H1 (cell line): ENCODE measurements around the gene FIBIN. TPM values are rescaled to one million over a fixed set of nuclear protein-coding genes. Genes with fewer than 3 reads are reported as not detected.

Source experiments
- CTCF ChIA-PET: fragments of 300-600 bp; sonication (Branson Sonifier 250); formaldehyde crosslinking; loops from one replicate; lab custom pipeline; 2021; ENCODE audit not compliant: partially characterized antibody; lab: Charles Lee
- POLR2A ChIA-PET: fragments of 300-600 bp; sonication (Branson Sonifier 250); formaldehyde crosslinking; loops from one replicate; lab custom pipeline; 2021; ENCODE audit warnings: inconsistent platforms; ENCODE audit not compliant: partially characterized antibody; lab: Charles Lee
- DNase-seq, 2 experiments: peaks; one replicate each; pipeline versions ENCODE4 v3.0.0 to v3.0.0-alpha.2; 2010 to 2022; ENCODE audit warnings: low spot score in 2 of 2, low read depth in 1 of 2, mixed read lengths in 1 of 2
- FAIRE-seq: peaks from 2 replicates; lab custom pipeline; 2011; peaks lifted over from hg19 to GRCh38; lab: Jason Lieb, UNC
- H2AFZ ChIP-seq: 2 replicates; pipeline ENCODE4 v1.8.1; 2012; ENCODE audit warnings: low read length, inconsistent platforms
- H2AK5ac ChIP-seq: 2 replicates; pipeline ENCODE4 v1.6.1; 2013; ENCODE audit warnings: low read depth, low read length
- H2BK120ac ChIP-seq: replicated peaks from 2 replicates; pipeline ENCODE3; 2013; ENCODE audit warnings: low read depth, low read length, inconsistent platforms
- H2BK12ac ChIP-seq: 2 replicates; pipeline ENCODE4 v1.6.1; 2013; ENCODE audit warnings: low read depth, low read length
- H2BK15ac ChIP-seq: 2 replicates; pipeline ENCODE4 v1.6.1; 2013; ENCODE audit warnings: low read length
- H2BK20ac ChIP-seq: 2 replicates; pipeline ENCODE4 v1.6.1; 2013; ENCODE audit warnings: low read length
- H2BK5ac ChIP-seq: 2 replicates; pipeline ENCODE4 v1.6.1; 2013; ENCODE audit warnings: low read depth, low read length
- H3K14ac ChIP-seq: 2 replicates; pipeline ENCODE4 v1.6.1; 2013; ENCODE audit warnings: inconsistent platforms; ENCODE audit not compliant: insufficient read length
- H3K18ac ChIP-seq: 2 replicates; pipeline ENCODE4 v1.6.1; 2013; ENCODE audit warnings: low read length; ENCODE audit errors: extremely low read depth
- H3K23ac ChIP-seq: 2 replicates; pipeline ENCODE4 v1.6.1; 2013; ENCODE audit warnings: inconsistent platforms; ENCODE audit not compliant: insufficient read length
- H3K23me2 ChIP-seq: 2 replicates; pipeline ENCODE4 v1.6.1; 2013; ENCODE audit warnings: low read depth, low read length
- H3K27ac ChIP-seq: 2 replicates; pipeline ENCODE4 v1.6.1; 2011; ENCODE audit warnings: low read depth, low read length, inconsistent platforms
- H3K27me3 ChIP-seq, 4 experiments: replicated peaks in 1 of 4; 1 replicate in 1 of 4; 2 replicates in 3 of 4; pipeline versions ENCODE4 v1.6.1 to v1.8.1; 2011 to 2013; ENCODE audit warnings: low read length in 3 of 4, mild to moderate bottlenecking in 3 of 4, inconsistent platforms in 2 of 4, mixed read lengths in 2 of 4, moderate library complexity in 1 of 4; ENCODE audit not compliant: control insufficient read depth in 3 of 4, insufficient read depth in 3 of 4; ENCODE audit errors: extremely low read depth in 1 of 4
- H3K36me3 ChIP-seq, 4 experiments: 2 replicates each; pipeline versions ENCODE4 v1.6.1 to v1.8.1; 2011 to 2013; ENCODE audit warnings: mild to moderate bottlenecking in 4 of 4, low read length in 3 of 4, moderate library complexity in 2 of 4, control low read depth in 1 of 4, inconsistent platforms in 1 of 4; ENCODE audit not compliant: insufficient read depth in 4 of 4, control insufficient read depth in 2 of 4
- H3K4ac ChIP-seq: replicated peaks from 2 replicates; pipeline ENCODE3; 2013; ENCODE audit warnings: low read length, low read depth, mixed read lengths, inconsistent platforms; ENCODE audit not compliant: insufficient read length
- H3K4me1 ChIP-seq, 4 experiments: replicated peaks in 1 of 4; 1 replicate in 1 of 4; 2 replicates in 3 of 4; pipeline versions ENCODE4 v1.6.1 to v1.8.1; 2011 to 2013; ENCODE audit warnings: low read length in 3 of 4, inconsistent platforms in 2 of 4, mixed read lengths in 1 of 4; ENCODE audit not compliant: insufficient read depth in 4 of 4, control insufficient read depth in 3 of 4
- H3K4me2 ChIP-seq, 2 experiments: 2 replicates each; pipeline versions ENCODE4 v1.6.1 to v1.8.1; 2011 to 2013; ENCODE audit warnings: low read depth in 2 of 2, low read length in 2 of 2, control low read depth in 1 of 2, inconsistent platforms in 1 of 2, mild to moderate bottlenecking in 1 of 2; ENCODE audit not compliant: insufficient read depth in 1 of 2
- H3K4me3 ChIP-seq, 4 experiments: fragments of 200-600, 300-600 bp in 1 of 4; sonication (generic), shearing (Covaris generic), sonication (Bioruptor Twin) in 1 of 4; 2 replicates each; pipeline versions ENCODE4 v1.5.1 to v1.8.1; 2011 to 2016; ENCODE audit warnings: low read length in 4 of 4, low read depth in 3 of 4, control low read depth in 2 of 4, inconsistent platforms in 2 of 4, mild to moderate bottlenecking in 2 of 4, mixed read lengths in 1 of 4, moderate library complexity in 1 of 4; ENCODE audit not compliant: insufficient read depth in 2 of 4; ENCODE audit errors: extremely low read depth in 1 of 4
- H3K56ac ChIP-seq: replicated peaks from 2 replicates; pipeline ENCODE3; 2013; ENCODE audit warnings: low read depth, mild to moderate bottlenecking, mixed read lengths, low read length, inconsistent platforms; ENCODE audit not compliant: insufficient read length
- H3K79me1 ChIP-seq: 2 replicates; pipeline ENCODE4 v1.6.1; 2013; ENCODE audit warnings: low read depth, low read length, control low read depth
- H3K79me2 ChIP-seq, 2 experiments: 2 replicates each; pipeline versions ENCODE4 v1.6.1 to v1.8.1; 2012 to 2013; ENCODE audit warnings: low read length in 2 of 2, mild to moderate bottlenecking in 2 of 2, inconsistent platforms in 1 of 2; ENCODE audit not compliant: insufficient read depth in 2 of 2, control insufficient read depth in 1 of 2
- H3K9ac ChIP-seq, 4 experiments: replicated peaks in 1 of 4; 1 replicate in 1 of 4; 2 replicates in 3 of 4; pipeline versions ENCODE4 v1.6.1 to v1.8.1; 2011 to 2013; ENCODE audit warnings: low read depth in 3 of 4, low read length in 3 of 4, control low read depth in 2 of 4, mild to moderate bottlenecking in 2 of 4, moderate library complexity in 2 of 4, inconsistent platforms in 1 of 4; ENCODE audit errors: extremely low read depth in 1 of 4
- H3K9me3 ChIP-seq, 2 experiments: 2 replicates each; pipeline versions ENCODE4 v1.6.1 to v1.8.1; 2012 to 2013; ENCODE audit warnings: mild to moderate bottlenecking in 2 of 2, moderate library complexity in 2 of 2, control low read depth in 1 of 2, inconsistent platforms in 1 of 2, low read depth in 1 of 2, low read length in 1 of 2, mixed read lengths in 1 of 2; ENCODE audit not compliant: insufficient read depth in 2 of 2
- H4K20me1 ChIP-seq, 2 experiments: replicated peaks in 1 of 2; 2 replicates each; pipeline versions ENCODE3 to v1.8.1; 2011 to 2013; ENCODE audit warnings: inconsistent platforms in 2 of 2, low read length in 2 of 2, mild to moderate bottlenecking in 1 of 2; ENCODE audit not compliant: insufficient read depth in 2 of 2, control insufficient read depth in 1 of 2
- H4K5ac ChIP-seq: 2 replicates; pipeline ENCODE4 v1.6.1; 2013; ENCODE audit warnings: low read length, low read depth, mixed read lengths, inconsistent platforms; ENCODE audit not compliant: insufficient read length
- H4K8ac ChIP-seq: 2 replicates; pipeline ENCODE4 v1.8.0; 2013; ENCODE audit warnings: mild to moderate bottlenecking, moderate library complexity, low read length, inconsistent platforms; ENCODE audit not compliant: insufficient read depth; ENCODE audit errors: extremely low read depth
- H4K91ac ChIP-seq: replicated peaks from 2 replicates; pipeline ENCODE3; 2013; ENCODE audit warnings: low read length, mixed read lengths, inconsistent platforms; ENCODE audit not compliant: insufficient read length
- ATF3 ChIP-seq: IDR thresholded peaks from 2 replicates; pipeline ENCODE4 v1.6.1; 2011; ENCODE audit warnings: low read depth, mild to moderate bottlenecking, low read length; ENCODE audit not compliant: insufficient read depth
- BCL11A ChIP-seq, 2 experiments: IDR thresholded peaks; one replicate each; pipeline ENCODE4 v1.6.1; 2011; ENCODE audit warnings: low read depth in 2 of 2, low read length in 2 of 2, mild to moderate bottlenecking in 2 of 2
- FOSL1 ChIP-seq: IDR thresholded peaks from 2 replicates; pipeline ENCODE4 v1.6.1; 2011; ENCODE audit warnings: mild to moderate bottlenecking, low read depth, low read length, moderate library complexity; ENCODE audit not compliant: insufficient read depth
- NANOG ChIP-seq: IDR thresholded peaks from 2 replicates; pipeline ENCODE4 v1.6.1; 2011; ENCODE audit warnings: low read length, low read depth, mild to moderate bottlenecking, inconsistent platforms; ENCODE audit not compliant: insufficient read depth, poor library complexity, severe bottlenecking
- RNF2 ChIP-seq: fragments of 200-900, 300-1000 bp; sonication (generic); IDR thresholded peaks from 2 replicates; pipeline ENCODE4 v1.7.1; 2016; ENCODE audit warnings: borderline replicate concordance, low read depth, mild to moderate bottlenecking, antibody characterized with exemption, low read length; ENCODE audit not compliant: poor library complexity, severe bottlenecking; ENCODE audit errors: missing control alignments
- SIRT6 ChIP-seq: IDR thresholded peaks from one replicate; pipeline ENCODE4 v1.7.1; 2012; ENCODE audit warnings: low read length, inconsistent platforms
- SIX5 ChIP-seq: IDR thresholded peaks from 2 replicates; pipeline ENCODE4 v1.6.1; 2011; ENCODE audit warnings: mild to moderate bottlenecking, low read depth, low read length
- TAF1 ChIP-seq: IDR thresholded peaks from 2 replicates; pipeline ENCODE4 v1.6.1; 2011; ENCODE audit warnings: mild to moderate bottlenecking, low read depth, low read length
- TEAD4 ChIP-seq: IDR thresholded peaks from 2 replicates; pipeline ENCODE4 v1.6.1; 2012; ENCODE audit warnings: low read depth, low read length, inconsistent platforms, mixed read lengths
- WGBS, 2 experiments: shearing (Covaris generic) in 1 of 2; methylation state at CpG; one replicate each; pipeline versions ENCODE4 v1.1.6 to v1.1.7; 2013 to 2015; ENCODE audit warnings: low lambda C conversion rate in 2 of 2, mixed read lengths in 2 of 2, inconsistent platforms in 1 of 2, low coverage in 1 of 2, missing lambda C conversion rate in 1 of 2; ENCODE audit not compliant: insufficient replicate concordance in 2 of 2, insufficient coverage in 1 of 2, insufficient read length in 1 of 2; ENCODE audit errors: extremely low coverage in 1 of 2, missing lambda C conversion rate in 1 of 2; 5-methylcytosine and 5-hydroxymethylcytosine counted together
- polyA plus RNA-seq, 7 experiments: library from polyadenylated mRNA; depleted of rRNA in 3 of 7; stranded (reverse) in 5 of 7; unstranded in 2 of 7; fragments of >200 nt in 5 of 7; fragments of 200-250 nt in 2 of 7; gene quantifications; 1 replicate in 5 of 7; 2 replicates in 1 of 7; 4 replicates in 1 of 7; pipeline versions ENCODE4 v1.2.1 to v1.2.3, GENCODE V29; 2011 to 2013; ENCODE audit warnings: missing spikeins in 2 of 7, mixed read lengths in 2 of 7
- total RNA-seq: library from RNA; stranded (reverse); fragmentation: NEBNext Ultra II Directional; extraction: Animal tissue kit (Norgen Biotek cat#: 25700); gene quantifications from 2 replicates; pipeline ENCODE4 v1.2.1, GENCODE V29; 2021
- TF ChIP-seq, protein P1 (sequence below): IDR thresholded peaks from 2 replicates; pipeline ENCODE4 v1.6.1; 2012; ENCODE audit warnings: low read length, inconsistent platforms

Gene FIBIN
- total and polyA plus RNA-seq, 2 of the 8 experiments (the other 6 are each of a cell fraction or from before 2014, with no cell fraction given) = 0.38 to 0.45 TPM

DNA sequence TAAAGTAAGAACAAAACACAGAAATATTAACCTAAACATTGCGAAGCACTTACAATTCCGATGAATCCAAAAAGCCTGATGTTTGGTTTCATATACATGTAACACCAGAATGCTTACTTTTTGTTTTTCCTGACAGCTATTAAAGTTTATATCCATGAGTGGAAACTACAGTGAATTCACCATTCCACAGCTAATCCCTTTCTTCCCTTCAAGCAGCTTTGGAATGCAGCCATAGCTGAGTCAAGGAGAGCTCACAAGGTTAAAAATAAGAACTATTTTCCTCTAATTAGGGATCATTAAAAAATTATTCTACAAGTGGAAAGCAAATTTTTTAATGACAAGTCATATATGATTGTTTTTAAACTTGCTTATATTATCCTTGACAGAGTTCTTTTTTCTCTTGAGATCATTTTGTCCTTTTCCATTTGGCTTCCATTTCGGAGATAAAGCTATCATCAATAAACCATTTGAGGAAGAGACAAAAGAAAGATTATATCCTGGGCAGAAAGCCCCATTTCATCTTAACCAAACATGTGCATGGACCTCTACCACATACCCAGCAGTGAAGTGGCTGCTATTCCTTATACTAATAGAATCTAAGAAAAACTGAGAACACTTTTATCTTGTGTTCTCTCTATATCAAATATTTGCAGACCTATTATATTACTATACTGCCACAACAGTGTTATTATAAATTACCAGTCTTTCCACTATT is 19.7 kb upstream of the FIBIN start:
- Histone ChIP-seq H3K56ac (no peak overlapping the region), H3K79me1 (no peaks in the 10 kb centered on the region), H3K4me2 (no peak overlapping the region), H3K36me3 (no peaks in the 10 kb centered on the region), H2BK5ac (no peak overlapping the region), H3K4ac (no peak overlapping the region), H2AK5ac (no peak overlapping the region), H2BK120ac (no peak overlapping the region), H3K23me2 (no peaks in the 10 kb centered on the region), H2BK20ac (no peak overlapping the region), H3K9ac (no peak overlapping the region), H3K4me1 (no peaks in the 10 kb centered on the region), H4K8ac (no peak overlapping the region), H3K27me3 (no peaks in the 10 kb centered on the region), H3K27ac (no peak overlapping the region), H3K4me3 (no peak overlapping the region), H2AFZ (no peak overlapping the region), H3K14ac (no peak overlapping the region), H3K79me2 (no peaks in the 10 kb centered on the region), H3K9me3 (peaks cover 0 to 3% of the 10 kb centered on the region in 2 experiments; a peak in 1 of 4 replicates), H3K18ac (no peak overlapping the region), H2BK12ac (no peak overlapping the region), H4K20me1 (no peaks in the 10 kb centered on the region), H4K5ac (no peak overlapping the region), H2BK15ac (no peak overlapping the region), H4K91ac (no peak overlapping the region), H3K23ac (no peak overlapping the region)
- no peak for DNase-seq
- CTCF ChIA-PET = interaction anchor here (1.4 kb wide), 1 partner anchor 184 kb away, joined by 6 read pairs; no protein-coding TSS in a partner anchor
- no peak for FAIRE-seq
- 91% methylated on average over 3 of the region's 3 CpGs; no CpG with 5 or more reads in 1 of the 2 experiments for WGBS, 2 experiments
- POLR2A ChIA-PET = no interaction called here
- no peak for TF ChIP-seq TEAD4
- TF ChIP-seq BCL11A (IDR thresholded peaks at IDR 0.05; ENCODE audit: low read depth in 2 of 2, low read length in 2 of 2) = no peak
- no peak for TF ChIP-seq SIRT6
- no peak for TF ChIP-seq NANOG
- TF ChIP-seq RNF2 = no peak
- TF ChIP-seq SIX5 = no peak
- no peak for TF ChIP-seq TAF1
- TF ChIP-seq, protein P1, sequence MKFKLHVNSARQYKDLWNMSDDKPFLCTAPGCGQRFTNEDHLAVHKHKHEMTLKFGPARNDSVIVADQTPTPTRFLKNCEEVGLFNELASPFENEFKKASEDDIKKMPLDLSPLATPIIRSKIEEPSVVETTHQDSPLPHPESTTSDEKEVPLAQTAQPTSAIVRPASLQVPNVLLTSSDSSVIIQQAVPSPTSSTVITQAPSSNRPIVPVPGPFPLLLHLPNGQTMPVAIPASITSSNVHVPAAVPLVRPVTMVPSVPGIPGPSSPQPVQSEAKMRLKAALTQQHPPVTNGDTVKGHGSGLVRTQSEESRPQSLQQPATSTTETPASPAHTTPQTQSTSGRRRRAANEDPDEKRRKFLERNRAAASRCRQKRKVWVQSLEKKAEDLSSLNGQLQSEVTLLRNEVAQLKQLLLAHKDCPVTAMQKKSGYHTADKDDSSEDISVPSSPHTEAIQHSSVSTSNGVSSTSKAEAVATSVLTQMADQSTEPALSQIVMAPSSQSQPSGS = no peak
- TF ChIP-seq ATF3 = no peak
- no peak for TF ChIP-seq FOSL1
